ENCODE measurements around the gene TRMT10A.

The TRMT10A gene

GRCh38 chr4:99563310-99564186 lies at the start of gene TRMT10A:
Gene TRMT10A (minus strand): TSS chr4:99564039. CDS start chr4:99559338, 4,701 bp downstream.
- peak; percentile 95 to 97 for DNase-seq

GRCh38 chr4:99612704-99613103 lies 48.9 kb upstream of the TRMT10A start:
- DNase-seq: no peak

GRCh38 chr4:99612281-99612680 lies 48.4 kb upstream of the TRMT10A start:
- DNase-seq: no peak

- no peak for DNase-seq
Measured at GRCh38 chr4:99610605-99611175, 46.9 kb upstream of the TRMT10A start.

GRCh38 chr4:99608417-99608816 lies 44.6 kb upstream of the TRMT10A start:
- no peak for DNase-seq

- DNase-seq: no peak
Measured at GRCh38 chr4:99606716-99607115, 42.9 kb upstream of the TRMT10A start.

GRCh38 chr4:99594818-99595217 lies 31.0 kb upstream of the TRMT10A start:
- no peak for DNase-seq

- DNase-seq: no peak
Measured at GRCh38 chr4:99593781-99594641, 30.2 kb upstream of the TRMT10A start.

GRCh38 chr4:99591757-99592156 lies 27.9 kb upstream of the TRMT10A start:
- no peak for DNase-seq

GRCh38 chr4:99587803-99588202 lies 24.0 kb upstream of the TRMT10A start:
- no peak for DNase-seq

- no peak for DNase-seq
Measured at GRCh38 chr4:99587309-99587708, 23.5 kb upstream of the TRMT10A start.

GRCh38 chr4:99586797-99587196 lies 23.0 kb upstream of the TRMT10A start:
- DNase-seq: no peak

GRCh38 chr4:99586322-99586721 lies 22.5 kb upstream of the TRMT10A start:
- DNase-seq: no peak

GRCh38 chr4:99585516-99585915 lies 21.7 kb upstream of the TRMT10A start:
- DNase-seq: no peak

GRCh38 chr4:99578714-99579113 lies 14.9 kb upstream of the TRMT10A start:
- DNase-seq: no peak

GRCh38 chr4:99574530-99575324 lies 10.9 kb upstream of the TRMT10A start, which contains the start of gene MTTP:
Gene MTTP (plus strand): TSS chr4:99574824. CDS start chr4:99574910, 86 bp downstream.
- no peak for DNase-seq

- no peak for DNase-seq
Measured at GRCh38 chr4:99573735-99574368, 10.0 kb upstream of the TRMT10A start.

GRCh38 chr4:99572527-99573240 lies 8.8 kb upstream of the TRMT10A start:
- DNase-seq: no peak

GRCh38 chr4:99571883-99572282 lies 8.0 kb upstream of the TRMT10A start:
- no peak for DNase-seq

GRCh38 chr4:99564921-99565320 lies 1.1 kb upstream of the TRMT10A start:
- DNase-seq: no peak

- DNase-seq: no peak
Measured at GRCh38 chr4:99552872-99553271, 11.0 kb downstream of the TRMT10A start.
